Hepatic stellate cell (primary cell): ENCODE results near the gene SEC14L1.

Experiments used
- DNase-seq: peaks from one replicate; pipeline ENCODE4 v3.0.0; 2011; ENCODE audit warnings: low spot score

The SEC14L1 gene

DNA sequence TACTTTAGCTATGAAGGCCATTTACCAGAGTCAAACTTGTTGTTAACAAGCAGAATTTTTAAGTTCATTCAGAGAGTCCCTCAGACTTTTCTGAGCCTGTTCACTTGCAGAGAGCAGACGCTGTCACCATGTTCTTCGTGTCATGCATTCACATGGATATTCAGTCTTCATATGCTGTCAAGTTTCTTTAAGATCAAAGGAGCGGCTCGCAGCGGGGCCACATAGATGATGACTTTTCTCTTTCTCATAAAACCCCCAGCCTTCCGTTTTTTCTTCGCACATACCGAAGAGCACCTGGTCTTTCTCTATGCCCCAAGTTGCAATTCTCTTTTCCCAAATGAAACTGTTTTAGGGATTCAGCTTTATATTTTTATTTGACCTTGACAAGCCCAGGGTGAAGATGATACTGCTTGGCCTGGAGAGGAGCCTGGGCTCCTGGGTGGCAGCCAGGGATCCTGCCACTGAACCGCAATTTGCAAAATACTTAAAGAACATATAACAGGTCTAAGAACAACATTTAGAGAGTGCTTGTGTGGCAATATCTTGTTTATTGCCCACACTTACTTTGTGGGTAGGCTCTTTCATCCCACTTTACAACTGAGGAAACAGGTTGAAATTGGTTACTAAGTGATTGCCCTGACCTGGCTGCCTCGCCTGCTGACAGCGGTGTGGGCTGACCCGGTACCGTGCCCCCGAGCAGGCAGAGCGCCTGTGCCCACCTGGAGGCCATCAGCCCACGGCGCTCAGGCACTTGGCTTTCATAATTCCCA lies 22.9 kb downstream of the SEC14L1 start:
- DNase-seq = no peak

DNA sequence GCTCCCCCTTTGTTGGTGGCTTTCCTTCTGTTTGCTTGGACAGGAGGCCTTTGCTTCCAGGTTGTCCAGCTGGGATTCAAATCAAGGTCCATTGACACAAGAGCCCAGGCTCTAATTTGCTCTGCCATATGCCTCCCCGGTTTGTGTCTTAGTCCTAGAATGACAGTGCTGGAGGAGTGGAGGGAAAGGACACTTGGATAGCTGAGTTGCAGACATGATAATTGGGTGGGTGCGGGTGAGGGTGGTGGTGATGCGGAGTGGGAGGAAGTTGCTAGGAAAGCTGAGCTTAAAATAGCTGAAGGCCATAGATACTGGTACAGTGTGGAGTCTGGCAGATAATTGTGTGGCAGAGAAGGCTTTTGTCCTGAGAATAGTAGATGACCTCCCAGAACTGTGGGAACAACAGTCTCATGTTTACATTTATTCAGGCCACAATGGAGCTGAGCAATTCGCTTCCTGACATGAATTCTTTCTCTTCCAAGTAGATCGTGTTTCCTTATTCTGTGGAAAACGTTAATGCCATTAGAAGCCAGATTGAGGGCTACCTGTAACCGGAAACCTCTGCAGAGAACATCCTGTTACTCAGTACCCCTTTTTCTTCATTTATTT lies 23.8 kb downstream of the SEC14L1 start:
- no peak for DNase-seq

DNA sequence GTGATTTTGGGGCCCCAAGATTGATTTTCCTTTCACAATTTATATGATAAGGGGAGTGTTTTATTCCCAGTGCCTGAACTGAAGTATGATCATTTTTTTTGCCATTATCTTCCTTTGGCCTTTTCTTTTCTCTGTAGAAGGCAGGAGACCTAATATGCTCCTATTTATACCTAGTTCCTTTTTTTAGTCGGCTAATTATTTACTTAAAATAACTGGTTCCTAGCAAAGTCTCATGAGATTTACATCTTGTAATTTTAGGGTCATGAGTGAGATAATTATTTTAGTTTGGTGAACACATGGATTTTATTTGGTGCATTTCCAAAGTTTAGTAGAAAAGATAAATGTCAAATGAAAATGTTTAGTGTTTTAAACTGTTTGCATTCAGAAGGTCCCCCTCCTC lies 24.8 kb downstream of the SEC14L1 start:
- no peak for DNase-seq

DNA sequence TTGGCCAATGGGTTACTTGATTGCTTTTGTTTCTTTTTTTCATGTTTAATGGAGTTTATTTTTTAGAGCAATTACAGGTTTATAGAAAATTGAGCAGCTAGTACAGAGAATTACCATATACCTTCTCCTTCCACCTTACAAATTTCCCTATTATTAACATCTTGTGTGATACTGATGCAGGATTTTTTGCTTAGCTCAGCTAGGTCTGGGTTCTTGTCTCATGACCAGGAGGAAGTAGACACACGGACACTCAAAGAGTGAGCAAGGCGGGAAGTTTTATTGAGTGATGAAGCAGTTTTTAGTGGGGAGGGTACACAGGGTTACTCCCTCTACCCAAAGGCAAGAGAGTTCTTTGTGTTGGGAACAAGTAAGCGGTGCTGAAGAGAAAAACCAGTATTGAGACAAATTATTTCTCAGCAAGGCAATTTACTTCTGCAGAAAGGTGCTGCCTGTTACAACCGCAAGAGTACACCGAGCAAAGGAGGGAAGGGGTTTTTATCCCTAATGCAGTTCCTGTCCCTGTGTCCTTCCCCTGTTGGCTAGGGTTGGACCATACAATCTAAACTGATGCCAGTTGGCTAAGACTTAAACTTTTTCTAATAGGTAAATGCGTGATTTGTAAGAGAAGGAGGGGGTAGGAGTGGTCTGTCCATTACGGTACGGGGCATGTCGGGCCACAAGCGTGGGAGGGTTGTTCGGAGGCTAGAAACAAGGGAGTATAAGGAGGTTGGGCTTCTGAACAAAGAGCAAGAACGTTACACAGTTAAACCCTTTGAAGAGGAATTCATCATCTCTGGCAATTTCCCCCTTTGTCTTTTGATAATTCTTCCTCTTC lies 26.9 kb downstream of the SEC14L1 start:
- DNase-seq = no peak

DNA sequence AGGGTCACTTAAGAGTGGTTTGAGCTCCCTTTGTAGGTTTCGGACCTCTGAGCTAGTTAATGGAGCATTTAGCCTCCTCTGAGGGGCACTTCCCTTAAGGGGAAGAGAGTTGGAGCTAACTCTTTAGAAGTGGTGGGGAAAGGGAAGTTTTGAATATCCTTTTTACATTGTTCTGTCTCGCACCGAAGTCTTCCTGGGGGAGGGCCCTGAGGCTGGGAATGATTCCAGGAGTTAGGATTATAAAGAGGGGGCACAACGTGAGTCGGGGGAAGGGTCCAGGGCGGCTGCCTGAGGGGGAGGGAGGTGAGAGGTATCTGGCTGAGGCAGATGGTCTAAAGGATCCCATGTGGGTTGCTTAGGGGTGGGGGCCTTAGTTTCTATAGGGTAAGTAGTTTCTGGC lies 32.3 kb downstream of the SEC14L1 start:
- no peak for DNase-seq

DNA sequence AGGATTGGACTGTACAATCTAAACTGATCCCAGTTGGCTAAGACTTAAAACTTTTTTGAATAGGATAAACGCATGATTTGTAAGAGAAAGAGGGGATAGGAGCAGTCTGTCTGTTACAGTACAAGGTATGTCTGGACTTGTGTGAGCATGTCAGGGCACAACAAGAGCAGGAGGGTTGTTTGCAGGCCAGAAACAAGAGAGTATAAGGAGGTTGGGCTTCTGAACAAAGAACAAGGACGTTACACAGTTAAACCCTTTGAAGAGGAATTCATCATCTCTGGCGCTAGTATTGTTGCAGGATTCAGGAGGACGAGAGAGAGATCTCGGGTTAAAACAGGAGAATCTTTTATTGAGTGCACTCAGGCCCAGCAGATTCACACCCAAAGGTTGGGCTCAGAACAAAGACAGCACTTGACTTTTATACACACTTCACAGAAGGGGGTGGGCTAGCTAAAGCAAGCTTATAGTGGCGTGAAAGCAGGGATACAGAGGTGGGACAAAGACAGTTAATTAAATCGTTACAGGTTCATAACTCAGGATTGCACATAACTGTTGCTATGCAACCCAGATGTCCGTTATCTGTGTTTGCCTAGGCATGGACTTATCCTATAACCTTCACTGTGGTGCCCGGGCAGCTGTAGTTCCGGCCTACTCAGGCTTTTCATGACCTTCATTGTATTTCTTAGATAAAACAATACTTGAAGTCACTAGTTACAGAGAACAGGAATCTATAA lies 34.3 kb downstream of the SEC14L1 start:
- DNase-seq = no peak

DNA sequence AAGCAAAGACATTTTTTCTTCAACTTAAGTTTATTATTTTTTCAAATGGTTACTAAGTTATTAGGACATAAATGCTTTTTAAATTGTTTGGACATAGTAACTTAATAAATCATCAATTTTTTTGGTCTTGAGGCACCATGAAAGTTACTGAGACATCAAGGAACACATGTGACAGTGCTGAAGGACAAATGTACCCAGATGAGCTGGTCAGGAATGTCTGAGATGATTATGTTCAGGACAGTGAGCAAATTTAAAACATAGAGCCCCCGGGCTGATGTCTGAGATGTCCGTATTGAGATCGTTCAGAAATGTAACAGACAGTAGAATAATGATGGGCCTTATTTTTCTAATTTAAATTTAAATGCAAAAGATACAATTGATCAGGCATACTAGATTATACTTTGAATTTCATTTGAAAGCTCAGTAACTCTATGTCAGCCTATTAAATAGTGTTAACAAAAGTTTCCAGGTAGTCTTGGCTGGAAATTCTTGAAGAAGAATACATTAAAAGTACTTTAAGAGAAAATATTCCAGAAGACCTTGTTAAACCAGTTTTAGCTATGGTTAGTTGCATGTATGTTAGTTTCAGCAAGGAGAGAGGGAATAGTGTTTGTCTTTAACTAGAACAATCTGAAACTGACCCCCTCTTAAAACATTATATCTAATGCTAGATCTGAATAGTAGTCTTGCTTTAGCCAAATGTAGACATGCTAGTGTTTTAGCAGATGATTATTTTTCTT lies 36.4 kb downstream of the SEC14L1 start:
- no peak for DNase-seq

DNA sequence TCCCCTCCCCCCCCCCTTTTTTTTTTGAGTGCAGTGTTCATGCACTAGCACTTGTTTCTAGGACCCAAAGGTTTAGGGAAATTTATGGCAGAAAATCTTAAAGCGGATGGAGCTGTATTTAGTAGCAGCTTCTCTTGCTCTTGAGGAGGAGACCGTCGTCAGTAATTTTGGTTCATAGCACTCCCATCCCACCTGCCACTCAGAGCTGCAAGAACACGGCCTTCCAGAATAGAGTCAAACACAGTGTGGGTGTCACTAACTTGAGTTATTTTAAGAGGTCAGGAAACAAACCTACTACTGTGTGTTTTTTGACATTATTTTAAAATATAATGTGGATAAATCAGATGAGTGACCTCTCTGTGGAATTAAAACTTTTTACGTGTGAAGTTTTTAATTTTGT lies 37.3 kb downstream of the SEC14L1 start:
- no peak for DNase-seq

DNA sequence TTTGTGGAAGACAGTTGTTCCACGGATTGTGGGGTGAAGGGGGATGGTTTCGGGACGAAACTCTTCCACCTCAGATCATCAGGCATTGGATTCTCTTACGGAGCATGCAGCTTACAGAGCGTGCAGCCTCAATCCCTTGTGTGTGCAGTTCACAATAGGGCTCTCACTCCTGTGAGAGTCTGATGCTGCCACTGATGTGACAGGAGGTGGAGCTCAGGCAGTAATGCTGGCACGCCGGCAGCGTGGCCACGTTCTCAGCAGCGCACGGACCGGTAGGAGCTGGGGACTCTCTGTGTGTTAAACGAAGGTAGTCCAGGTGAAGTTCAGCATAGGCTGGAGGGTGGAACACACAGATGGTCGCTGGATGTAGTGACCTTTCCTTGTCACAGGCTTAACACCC lies 37.8 kb downstream of the SEC14L1 start:
- no peak for DNase-seq

DNA sequence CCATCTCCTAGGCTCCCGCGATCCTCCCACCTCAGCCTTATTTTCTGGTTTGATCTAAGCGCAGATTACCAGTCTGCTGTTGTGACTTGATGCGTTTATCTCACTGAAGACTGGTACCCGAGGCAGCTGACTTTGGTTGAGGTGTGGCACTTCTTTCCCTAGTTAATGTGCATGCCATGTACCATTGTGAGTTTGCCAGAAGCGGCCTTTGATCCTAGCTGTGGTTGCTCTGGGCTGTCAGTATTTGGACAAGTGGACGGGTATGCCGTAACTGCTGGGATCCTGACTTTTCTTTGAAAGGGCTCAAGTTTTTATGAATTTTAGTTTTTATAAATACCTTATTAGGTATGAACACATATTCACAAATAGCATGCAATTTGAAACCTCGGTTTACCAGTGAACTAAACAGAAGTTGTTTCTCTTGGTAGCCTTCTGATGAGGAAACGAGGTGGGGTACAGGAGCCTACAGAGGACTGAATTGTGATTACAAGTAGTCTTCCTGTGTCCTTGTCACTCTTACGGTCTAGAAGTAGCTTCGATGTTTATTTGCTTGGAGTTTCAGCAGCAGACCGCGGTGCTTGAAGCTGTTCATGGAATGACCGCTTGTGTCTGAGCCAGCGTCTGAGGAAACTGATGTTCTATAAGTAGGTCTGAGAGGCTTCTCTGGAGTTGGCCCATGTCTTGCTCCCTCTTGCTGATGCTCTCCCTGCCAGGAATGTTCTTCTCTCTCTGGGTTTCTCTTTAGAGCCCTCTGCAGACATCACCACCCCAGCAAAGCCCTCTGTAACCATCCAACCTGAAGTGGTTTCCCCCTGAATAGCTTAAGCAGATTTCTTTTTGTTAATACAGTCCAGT lies 40.0 kb downstream of the SEC14L1 start:
- DNase-seq = no peak

DNA sequence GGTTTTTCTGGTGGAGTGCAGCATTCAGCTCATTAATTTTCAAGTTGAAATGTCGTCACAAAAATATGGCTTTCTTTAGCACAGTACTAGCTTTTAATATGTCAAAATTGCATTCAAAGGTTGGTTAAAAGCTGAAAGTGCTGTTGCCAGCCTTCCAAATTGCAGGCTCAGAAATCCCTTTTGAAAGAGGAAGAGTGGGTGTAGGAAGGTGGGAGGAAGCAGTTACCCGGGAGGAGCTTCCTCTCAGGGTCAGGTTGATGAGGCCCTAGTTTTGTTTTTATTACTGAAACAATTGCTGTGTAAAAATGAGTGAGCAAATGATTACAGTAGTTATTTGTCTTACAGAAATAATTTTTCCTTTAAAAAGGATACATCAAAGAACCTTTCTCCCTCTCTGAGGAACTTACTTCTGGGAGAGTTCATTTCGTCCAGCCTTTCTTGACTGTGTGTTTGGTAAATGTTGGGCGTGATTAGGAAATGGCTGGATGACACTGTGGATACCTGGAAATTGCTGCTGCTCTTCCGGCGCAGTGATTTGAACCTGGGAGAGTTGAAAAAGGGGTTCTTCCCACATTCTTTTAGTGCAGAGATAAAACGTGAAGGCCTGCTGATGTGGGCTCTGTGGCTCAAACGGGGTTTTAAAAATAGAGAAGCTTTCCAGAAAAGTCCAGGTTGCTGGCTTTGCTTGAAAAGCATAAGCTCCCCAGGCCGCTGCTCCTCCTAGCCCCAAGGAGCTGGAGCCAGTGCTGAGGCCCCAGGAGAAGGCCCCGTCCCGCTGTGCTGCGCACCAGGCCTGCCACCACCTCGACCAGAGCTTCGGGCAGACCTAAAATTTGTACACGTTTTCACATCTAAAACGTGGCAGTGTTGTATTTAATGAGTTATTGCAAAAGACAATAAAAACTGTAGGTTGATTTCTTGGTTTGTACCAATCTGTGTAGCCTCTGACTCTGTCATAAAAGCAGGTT lies 41.7 kb downstream of the SEC14L1 start:
- no peak for DNase-seq

DNA sequence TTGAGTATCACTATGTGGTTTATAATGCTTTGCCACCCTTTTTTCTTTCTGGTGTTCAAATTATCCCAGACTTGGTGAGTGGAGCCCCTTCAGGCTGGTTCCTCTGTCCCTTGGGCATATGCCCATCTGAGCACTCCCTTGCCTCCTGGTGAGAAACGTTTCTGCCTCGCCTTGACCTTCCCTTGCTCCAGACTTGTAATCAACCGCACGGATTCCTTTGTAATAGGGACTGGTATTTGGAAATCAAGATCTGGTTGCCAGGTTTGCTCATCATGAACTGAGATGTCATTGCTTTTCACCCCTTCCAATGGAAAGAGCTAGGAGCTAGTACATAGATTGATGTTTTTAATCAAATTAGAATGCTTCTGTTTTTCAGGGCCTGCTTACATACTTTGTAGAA lies 43.7 kb downstream of the SEC14L1 start:
- DNase-seq = no peak

DNA sequence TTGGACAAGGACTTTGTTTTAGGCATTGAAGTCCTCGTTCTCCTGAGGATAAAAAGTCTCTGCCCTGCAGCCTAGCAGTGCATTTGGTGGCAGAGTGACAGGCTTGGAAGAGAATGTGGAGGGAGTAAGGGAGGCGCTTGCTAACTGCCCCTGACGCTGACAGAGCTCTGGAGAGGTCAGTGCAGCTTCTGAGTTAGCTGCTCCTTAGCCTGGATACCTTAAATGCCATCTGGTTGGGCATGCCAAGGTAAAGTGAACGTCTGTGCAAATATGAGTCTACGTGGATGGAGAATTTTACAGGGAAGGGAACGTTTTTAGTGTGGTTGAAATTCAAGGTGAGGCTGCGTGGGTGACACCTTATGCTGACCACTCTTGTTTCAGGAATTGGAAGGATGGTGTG lies 44.4 kb downstream of the SEC14L1 start:
- no peak for DNase-seq

DNA sequence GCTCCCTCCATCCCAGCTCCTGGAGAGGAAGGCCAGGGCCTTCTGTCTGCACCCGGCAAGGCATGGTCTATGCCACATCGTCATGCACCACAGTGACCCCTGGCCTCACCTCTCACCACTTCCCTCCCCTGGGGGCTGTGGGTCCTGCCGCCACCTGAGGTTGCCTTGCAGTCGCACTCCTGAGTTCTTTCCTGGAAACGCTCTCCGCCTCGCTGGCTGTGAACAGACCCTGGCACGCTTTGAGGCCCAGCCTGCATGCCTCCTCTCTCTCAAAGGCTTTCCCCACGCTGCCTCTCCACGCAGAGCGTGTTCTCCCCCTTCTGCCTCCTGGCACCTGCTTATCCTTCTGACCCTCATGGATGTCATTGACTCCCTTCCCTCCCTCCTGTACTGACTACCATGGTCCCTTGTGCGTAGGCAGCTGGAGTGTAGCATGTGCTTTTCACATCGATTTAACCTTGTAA lies 45.4 kb downstream of the SEC14L1 start:
- DNase-seq = no peak

DNA sequence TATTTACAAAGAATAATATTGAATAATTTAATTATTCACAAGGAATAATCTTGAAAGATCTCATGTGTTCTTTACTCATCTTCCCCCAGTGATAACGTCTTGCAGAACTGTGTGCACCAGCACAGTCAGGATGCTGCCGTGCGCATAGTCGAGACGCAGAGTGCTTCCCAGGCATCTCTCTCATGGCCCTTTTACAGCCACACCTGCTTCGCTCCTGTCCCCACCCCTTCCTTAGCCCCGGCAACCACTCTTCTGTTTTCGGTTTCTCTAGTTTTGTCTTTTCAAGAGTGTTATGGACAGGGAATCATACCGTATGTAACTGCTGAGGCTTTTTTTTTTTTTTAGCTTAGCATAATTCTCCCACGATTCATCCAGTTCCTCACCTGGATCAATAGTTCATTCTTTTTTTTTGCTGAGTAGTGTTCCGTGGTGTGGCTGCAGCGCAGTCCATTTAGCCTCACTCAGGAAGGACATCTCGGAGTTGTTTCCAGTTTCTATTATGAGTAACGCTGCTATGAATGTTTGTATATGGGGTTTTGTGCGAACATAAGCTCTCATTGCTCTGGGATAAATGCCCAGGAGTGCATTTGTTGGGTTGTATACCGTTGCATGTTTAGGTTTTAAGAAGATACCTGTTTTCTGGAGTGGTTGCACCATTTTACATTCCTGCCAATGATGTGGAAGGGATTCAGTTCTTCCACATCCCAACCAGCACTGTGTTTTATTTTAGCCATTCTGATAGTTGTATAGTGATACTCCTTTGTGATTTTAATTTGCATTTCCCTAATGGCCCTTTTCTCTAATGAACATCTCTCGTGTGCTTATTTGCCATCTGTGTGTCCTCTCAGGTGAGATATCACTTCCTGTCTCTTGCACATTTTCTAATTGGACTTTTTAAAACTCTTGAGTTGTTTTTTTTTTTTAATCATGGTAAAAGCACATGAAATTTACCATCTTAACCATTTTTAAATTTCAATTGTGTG lies 47.6 kb downstream of the SEC14L1 start:
- no peak for DNase-seq

DNA sequence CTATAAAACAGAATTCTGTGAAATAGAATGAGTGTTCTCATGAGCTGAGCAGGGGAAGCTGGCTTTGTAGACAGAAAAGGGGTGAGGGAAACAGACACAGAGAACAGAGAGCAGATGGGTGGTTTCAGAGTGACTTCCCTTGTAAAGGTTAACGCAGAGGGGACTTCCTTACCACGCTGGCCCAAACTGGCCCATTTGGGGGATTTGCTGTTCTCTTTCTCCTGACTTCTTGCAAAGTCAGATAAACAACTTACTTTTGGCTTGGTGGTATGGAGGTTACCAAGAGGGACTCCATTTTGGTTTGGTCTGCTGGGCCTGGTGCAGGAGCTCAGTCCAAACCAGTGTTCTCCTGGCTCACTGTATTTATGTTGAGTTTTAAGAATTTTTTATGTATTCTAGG lies 48.4 kb downstream of the SEC14L1 start:
- no peak for DNase-seq

DNA sequence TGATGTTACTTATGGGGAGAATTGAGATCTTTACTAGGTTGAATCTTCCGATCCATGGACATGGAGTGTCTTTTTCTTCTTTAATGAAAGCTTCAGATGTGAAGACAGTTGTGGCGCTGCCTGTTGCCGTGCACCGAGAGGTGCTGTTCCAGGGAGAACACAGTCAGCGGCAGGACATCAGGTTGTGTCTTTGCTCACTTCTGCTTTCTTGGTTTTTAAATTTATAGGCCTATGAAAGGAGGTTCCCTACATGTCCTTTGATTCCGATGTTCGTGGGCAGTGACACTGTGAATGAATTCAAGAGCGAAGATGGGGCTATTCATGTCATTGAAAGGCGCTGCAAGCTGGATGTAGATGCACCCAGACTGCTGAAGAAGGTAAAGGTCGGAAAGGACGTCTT lies 49.8 kb downstream of the SEC14L1 start:
- no peak for DNase-seq

DNA sequence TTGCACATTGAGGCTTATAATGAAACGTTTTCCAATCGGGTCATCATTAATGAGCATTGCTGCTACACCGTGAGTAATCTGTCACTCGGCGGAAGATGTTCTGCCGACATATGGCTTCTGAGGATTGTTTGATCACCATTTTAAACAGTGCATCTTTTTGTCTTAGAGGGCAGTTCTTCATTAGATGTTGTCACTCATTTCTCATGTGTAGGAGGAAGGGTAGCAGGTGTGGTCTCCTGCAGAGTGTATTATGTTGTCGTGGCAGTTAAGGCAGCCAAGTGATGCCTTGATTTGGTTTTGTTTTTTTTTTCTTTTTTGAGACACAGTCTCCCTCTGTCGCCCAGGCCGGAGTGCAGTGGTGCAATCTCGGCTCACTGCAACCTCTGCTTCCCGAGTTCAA lies 50.5 kb downstream of the SEC14L1 start:
- DNase-seq = no peak
